Endodermal cell (in vitro differentiated cells): ENCODE results near the gene COL23A1. TPM values are rescaled to one million over a fixed set of nuclear protein-coding genes. Genes with fewer than 3 reads are reported as not detected.
"Not testable (repeated sequence)": the region's sequence is repeated elsewhere in the genome, so short reads cannot be mapped to it uniquely, and the experiment has no call there.

ENCODE experiments used
- DNase-seq: peaks from one replicate; pipeline ENCODE4 v3.0.0-alpha.2; 2017
- H3K27ac ChIP-seq: 2 replicates; pipeline ENCODE4 v1.5.1; 2013; ENCODE audit warnings: mild to moderate bottlenecking, low read depth, low read length, moderate library complexity
- H3K27me3 ChIP-seq: 2 replicates; pipeline ENCODE4 v1.6.1; 2013; ENCODE audit warnings: mild to moderate bottlenecking, low read length, moderate library complexity; ENCODE audit not compliant: insufficient read depth, control insufficient read depth, poor library complexity, severe bottlenecking
- H3K36me3 ChIP-seq: 2 replicates; pipeline ENCODE4 v1.7.0; 2013; ENCODE audit warnings: mild to moderate bottlenecking, low read length, moderate library complexity; ENCODE audit not compliant: control insufficient read depth, insufficient read depth
- H3K4me1 ChIP-seq: one replicate; pipeline ENCODE4 v1.7.0; 2013; ENCODE audit warnings: low read length; ENCODE audit not compliant: control insufficient read depth, insufficient read depth
- H3K4me3 ChIP-seq: 2 replicates; pipeline ENCODE4 v1.5.1; 2013; ENCODE audit warnings: mild to moderate bottlenecking, low read length, moderate library complexity
- H3K9ac ChIP-seq: 2 replicates; pipeline ENCODE4 v1.6.1; 2013; ENCODE audit warnings: mild to moderate bottlenecking, low read length, moderate library complexity; ENCODE audit not compliant: poor library complexity, severe bottlenecking; ENCODE audit errors: extremely low read depth
- H3K9me3 ChIP-seq: 2 replicates; pipeline ENCODE4 v1.6.1; 2013; ENCODE audit warnings: mild to moderate bottlenecking, low read length, moderate library complexity; ENCODE audit not compliant: control insufficient read depth
- H3K27ac Mint-ChIP-seq: 2 replicates; pipeline ENCODE4 v1.8.0; 2020; ENCODE audit warnings: mixed read lengths
- H3K27me3 Mint-ChIP-seq: 2 replicates; pipeline ENCODE4 v1.8.0; 2021; ENCODE audit warnings: mild to moderate bottlenecking, mixed read lengths; ENCODE audit not compliant: insufficient read depth
- H3K36me3 Mint-ChIP-seq: 2 replicates; pipeline ENCODE4 v1.8.0; 2020; ENCODE audit warnings: low read depth, mixed read lengths
- H3K4me1 Mint-ChIP-seq: 2 replicates; pipeline ENCODE4 v1.8.0; 2020; ENCODE audit warnings: mixed read lengths
- H3K4me3 Mint-ChIP-seq: 2 replicates; pipeline ENCODE4 v1.8.0; 2020; ENCODE audit warnings: mild to moderate bottlenecking, moderate library complexity, mixed read lengths
- H3K9me3 Mint-ChIP-seq: 2 replicates; pipeline ENCODE4 v1.8.0; 2020; ENCODE audit warnings: mild to moderate bottlenecking, mixed read lengths
- WGBS, 2 experiments: methylation state at CpG; one replicate each; pipeline versions ENCODE4 v1.1.5 to v1.1.7; 2013; ENCODE audit warnings: missing lambda C conversion rate in 2 of 2, mixed read lengths in 1 of 2; ENCODE audit not compliant: insufficient coverage in 1 of 2, insufficient read length in 1 of 2; 5-methylcytosine and 5-hydroxymethylcytosine counted together
- total RNA-seq, 2 donors: library from RNA; stranded (reverse); fragmentation: NEBNext Ultra II Directional in 1 of 2; extraction: Animal tissue kit (Norgen Biotek cat#: 25700) in 1 of 2; gene quantifications; 2 replicates in 1 of 2; 3 replicates in 1 of 2; pipeline ENCODE4 v1.2.1, GENCODE V29; 2021
- TF ChIP-seq, protein P1 (sequence below): fragments of 200-600 bp; sonication (generic); conservative IDR thresholded peaks from 2 replicates; pipeline ENCODE4 v1.5.0; 2021; ENCODE audit warnings: antibody characterized with exemption, mild to moderate bottlenecking

COL23A1 gene
- total RNA-seq, 2 donors from 2014 or later: 50.2 to 71.3 TPM

DNA sequence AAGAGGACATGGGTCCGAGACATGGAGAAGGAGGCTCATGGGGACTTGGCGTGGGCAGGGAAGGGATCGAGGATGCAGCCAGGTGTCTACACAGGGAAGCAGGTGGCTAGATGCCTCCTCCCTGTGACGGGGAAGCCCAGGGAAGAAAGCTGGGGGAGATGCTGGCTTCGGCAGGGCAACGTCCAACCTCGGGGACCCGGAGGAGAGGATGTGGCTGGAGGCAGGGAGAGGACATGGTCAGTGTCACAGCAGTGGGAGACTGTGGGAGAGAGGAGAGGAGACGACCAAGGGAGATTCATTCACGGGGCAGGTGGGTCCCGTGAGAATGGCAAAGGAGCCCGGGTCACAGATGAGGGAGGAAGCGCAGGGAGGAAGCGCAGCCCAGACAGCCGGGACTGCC, 284.4 kb downstream of the COL23A1 start:
- DNase-seq: no peak
- 93 to 96% methylated on average over 11 to 15 of the region's 15 CpGs for WGBS, 2 experiments
- peak overlapping the region; percentile 50 for H3K27ac Mint-ChIP-seq

GRCh38 chr5:178304761-178305645, 285.2 kb downstream of the COL23A1 start:
- Histone ChIP-seq H3K27ac (no peak overlapping the region), H3K9ac (no peak overlapping the region), H3K9me3 (peaks cover 6% of the 10 kb centered on the region), H3K4me1 (no peaks in the 10 kb centered on the region), H3K4me3 (no peak overlapping the region), H3K36me3 (peaks cover 5% of the 10 kb centered on the region), H3K27me3 (no peaks in the 10 kb centered on the region)
- Mint-ChIP-seq H3K4me3 (no peak overlapping the region), H3K27ac (peak overlapping the region; percentile 50), H3K27me3 (peaks cover 1% of the 10 kb centered on the region), H3K36me3 (peaks cover 28% of the 10 kb centered on the region), H3K9me3 (no peaks in the 10 kb centered on the region), H3K4me1 (no peaks in the 10 kb centered on the region)
- 93 to 98% methylated on average over 14 to 17 of the region's 17 CpGs for WGBS, 2 experiments
- DNase-seq: peak; percentile 20
- TF ChIP-seq, protein P1, sequence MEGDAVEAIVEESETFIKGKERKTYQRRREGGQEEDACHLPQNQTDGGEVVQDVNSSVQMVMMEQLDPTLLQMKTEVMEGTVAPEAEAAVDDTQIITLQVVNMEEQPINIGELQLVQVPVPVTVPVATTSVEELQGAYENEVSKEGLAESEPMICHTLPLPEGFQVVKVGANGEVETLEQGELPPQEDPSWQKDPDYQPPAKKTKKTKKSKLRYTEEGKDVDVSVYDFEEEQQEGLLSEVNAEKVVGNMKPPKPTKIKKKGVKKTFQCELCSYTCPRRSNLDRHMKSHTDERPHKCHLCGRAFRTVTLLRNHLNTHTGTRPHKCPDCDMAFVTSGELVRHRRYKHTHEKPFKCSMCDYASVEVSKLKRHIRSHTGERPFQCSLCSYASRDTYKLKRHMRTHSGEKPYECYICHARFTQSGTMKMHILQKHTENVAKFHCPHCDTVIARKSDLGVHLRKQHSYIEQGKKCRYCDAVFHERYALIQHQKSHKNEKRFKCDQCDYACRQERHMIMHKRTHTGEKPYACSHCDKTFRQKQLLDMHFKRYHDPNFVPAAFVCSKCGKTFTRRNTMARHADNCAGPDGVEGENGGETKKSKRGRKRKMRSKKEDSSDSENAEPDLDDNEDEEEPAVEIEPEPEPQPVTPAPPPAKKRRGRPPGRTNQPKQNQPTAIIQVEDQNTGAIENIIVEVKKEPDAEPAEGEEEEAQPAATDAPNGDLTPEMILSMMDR: no peak

More for the DNA sequence above, 284.4 kb downstream of the COL23A1 start:
- peaks cover 5% of the 10 kb centered on the region for H3K36me3 ChIP-seq
- TF ChIP-seq, protein P1: no peak
- H3K4me3 ChIP-seq: no peak overlapping the region
- no peaks in the 10 kb centered on the region for H3K27me3 ChIP-seq
- no peaks in the 10 kb centered on the region for H3K9me3 Mint-ChIP-seq
- H3K27ac ChIP-seq: no peak overlapping the region
- H3K4me3 Mint-ChIP-seq: no peak overlapping the region
- peaks cover 28% of the 10 kb centered on the region for H3K36me3 Mint-ChIP-seq
- H3K4me1 ChIP-seq: no peaks in the 10 kb centered on the region
- no peaks in the 10 kb centered on the region for H3K4me1 Mint-ChIP-seq
- H3K27me3 Mint-ChIP-seq: peaks cover 1% of the 10 kb centered on the region
- H3K9me3 ChIP-seq: peaks cover 6% of the 10 kb centered on the region
- no peak overlapping the region for H3K9ac ChIP-seq

- TF ChIP-seq, protein P1: no peak
- peak; percentile 18 for DNase-seq
Measured at GRCh38 chr5:178304016-178304415, 286.2 kb downstream of the COL23A1 start.

DNA sequence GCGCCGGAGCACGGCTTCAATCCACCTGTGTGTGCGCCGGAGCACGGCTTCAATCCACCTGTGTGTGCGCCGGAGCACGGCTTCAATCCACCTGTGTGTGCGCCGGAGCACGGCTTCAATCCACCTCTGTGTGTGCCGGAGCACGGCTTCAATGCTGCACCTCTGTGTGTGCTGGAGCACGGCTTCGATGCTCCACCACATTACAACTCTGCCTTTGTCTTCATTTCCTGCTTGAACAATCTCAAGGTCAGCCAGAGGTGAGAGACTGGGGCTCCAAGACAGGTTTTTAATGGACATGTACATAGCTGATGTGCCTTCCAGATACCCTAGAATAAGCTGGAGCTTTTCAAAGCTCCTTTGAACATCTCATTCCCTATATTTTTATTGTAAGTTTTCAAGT, 287.9 kb downstream of the COL23A1 start:
- peaks cover 29% of the 10 kb centered on the region for H3K36me3 Mint-ChIP-seq
- H3K9ac ChIP-seq, H3K4me1 ChIP-seq, H3K27ac Mint-ChIP-seq, H3K36me3 ChIP-seq, H3K4me3 ChIP-seq, H3K4me1 Mint-ChIP-seq, H3K4me3 Mint-ChIP-seq, H3K27ac ChIP-seq, H3K27me3 Mint-ChIP-seq, H3K27me3 ChIP-seq, H3K9me3 ChIP-seq, DNase-seq, H3K9me3 Mint-ChIP-seq: not testable (repeated sequence)
- WGBS, 2 experiments: 89% methylated on average over 11 to 16 of the region's 16 CpGs

More at GRCh38 chr5:178304016-178304415, 286.2 kb downstream of the COL23A1 start:
- 77 to 86% methylated on average over 12 of the region's 12 CpGs for WGBS, 2 experiments
- H3K27me3 ChIP-seq: no peaks in the 10 kb centered on the region
- Mint-ChIP-seq H3K9me3 (no peaks in the 10 kb centered on the region), H3K27me3 (peaks cover 1% of the 10 kb centered on the region), H3K36me3 (peaks cover 28% of the 10 kb centered on the region), H3K27ac (no peak overlapping the region), H3K4me3 (no peak overlapping the region), H3K4me1 (no peaks in the 10 kb centered on the region)
- H3K27ac ChIP-seq: no peak overlapping the region
- H3K9me3 ChIP-seq: peaks cover 6% of the 10 kb centered on the region
- H3K4me3 ChIP-seq: no peak overlapping the region
- H3K36me3 ChIP-seq: peaks cover 5% of the 10 kb centered on the region
- no peaks in the 10 kb centered on the region for H3K4me1 ChIP-seq
- no peak overlapping the region for H3K9ac ChIP-seq
